ENCODE data around the gene ACP2. TPM values are rescaled to one million over a fixed set of nuclear protein-coding genes. Genes with fewer than 3 reads are reported as not detected.

Gene ACP2
- polyA plus RNA-seq, 1 of the 3 experiments (the other 2 are of a cell fraction), result 17.5 TPM

DNA sequence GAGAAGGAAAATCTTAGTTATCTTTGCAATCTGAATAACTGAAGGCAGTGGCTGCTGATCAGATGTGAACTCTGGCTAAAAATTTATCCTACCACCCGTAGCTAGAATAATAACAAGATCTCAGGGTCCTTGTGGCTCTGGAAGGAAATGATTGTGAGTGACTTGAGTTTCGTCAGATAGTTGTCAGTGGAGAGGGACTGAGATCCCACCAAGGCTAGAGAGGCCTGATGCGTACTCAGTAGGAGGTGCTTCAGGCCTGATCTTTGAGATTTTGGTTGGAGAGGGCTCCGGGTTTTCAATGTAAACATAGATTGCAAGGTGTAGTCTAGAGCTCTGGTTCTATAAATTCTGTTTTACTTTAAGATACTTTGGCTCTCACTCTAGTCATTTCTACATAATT lies 22.7 kb upstream of the ACP2 start:
- peak overlapping the region; percentile 56 to 73 for H3K4me3 ChIP-seq (ENCODE audit: low read depth in 2 of 2, low read length in 1 of 2)
- peak overlapping the region in 1 of 2 experiments; percentile 96; a peak in 3 of 4 replicates for H3K27ac ChIP-seq (ENCODE audit: low read depth in 2 of 2, low read length in 1 of 2)
- POLR2A ChIA-PET, result interaction anchor here (0.7 to 1.5 kb wide), 4 partner anchors 23 to 141 kb away, joined by 3 to 6 read pairs (median 4); partner anchors contain the start of gene ACP2
- 65% methylated on average over 4 of the region's 4 CpGs for WGBS (ENCODE audit: low lambda C conversion rate)
- H4K20me1 ChIP-seq (ENCODE audit: insufficient read depth), result peaks cover 35% of the 10 kb centered on the region
- H3K9me3 ChIP-seq, result no peaks in the 10 kb centered on the region
- peaks cover 47% of the 10 kb centered on the region for H3K79me2 ChIP-seq (ENCODE audit: insufficient read depth)
- CTCF ChIA-PET, result interaction anchor here (0.7 to 2.4 kb wide), 16 partner anchors 10 to 141 kb away, joined by 3 to 26 read pairs (median 4); partner anchors contain the start of gene MYBPC3
- DNase-seq, result no peak
- H3K4me2 ChIP-seq, result peak overlapping the region; percentile 89; the same call in 1 of the 2 replicates
- TF ChIP-seq, protein P1, sequence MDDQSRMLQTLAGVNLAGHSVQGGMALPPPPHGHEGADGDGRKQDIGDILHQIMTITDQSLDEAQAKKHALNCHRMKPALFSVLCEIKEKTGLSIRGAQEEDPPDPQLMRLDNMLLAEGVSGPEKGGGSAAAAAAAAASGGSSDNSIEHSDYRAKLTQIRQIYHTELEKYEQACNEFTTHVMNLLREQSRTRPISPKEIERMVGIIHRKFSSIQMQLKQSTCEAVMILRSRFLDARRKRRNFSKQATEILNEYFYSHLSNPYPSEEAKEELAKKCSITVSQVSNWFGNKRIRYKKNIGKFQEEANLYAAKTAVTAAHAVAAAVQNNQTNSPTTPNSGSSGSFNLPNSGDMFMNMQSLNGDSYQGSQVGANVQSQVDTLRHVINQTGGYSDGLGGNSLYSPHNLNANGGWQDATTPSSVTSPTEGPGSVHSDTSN (IDR thresholded peaks at IDR 0.05), result no peak
- TF ChIP-seq RFX5 (IDR thresholded peaks at IDR 0.05; ENCODE audit: low read length) (no peak), TEAD4 (IDR thresholded peaks at IDR 0.05; ENCODE audit: borderline replicate concordance, insufficient read depth) (no peak), EZH2phosphoT487 (IDR thresholded peaks at IDR 0.05; ENCODE audit: borderline replicate concordance, low read depth) (no peak), GATA2 (CRISPR knock-in tag; IDR thresholded peaks at IDR 0.05) (no peak), POLR2AphosphoS5 (IDR thresholded peaks at IDR 0.05; ENCODE audit: low read depth, low read length) (no peak), CHD2 (IDR thresholded peaks at IDR 0.05; ENCODE audit: low read length, partially characterized antibody) (no peak), TCF12 (IDR thresholded peaks at IDR 0.05) (no peak), JUND (IDR thresholded peaks at IDR 0.05) (no peak), FOXJ3 (CRISPR knock-in tag; IDR thresholded peaks at IDR 0.05) (no peak)
- TF ChIP-seq, protein P2, sequence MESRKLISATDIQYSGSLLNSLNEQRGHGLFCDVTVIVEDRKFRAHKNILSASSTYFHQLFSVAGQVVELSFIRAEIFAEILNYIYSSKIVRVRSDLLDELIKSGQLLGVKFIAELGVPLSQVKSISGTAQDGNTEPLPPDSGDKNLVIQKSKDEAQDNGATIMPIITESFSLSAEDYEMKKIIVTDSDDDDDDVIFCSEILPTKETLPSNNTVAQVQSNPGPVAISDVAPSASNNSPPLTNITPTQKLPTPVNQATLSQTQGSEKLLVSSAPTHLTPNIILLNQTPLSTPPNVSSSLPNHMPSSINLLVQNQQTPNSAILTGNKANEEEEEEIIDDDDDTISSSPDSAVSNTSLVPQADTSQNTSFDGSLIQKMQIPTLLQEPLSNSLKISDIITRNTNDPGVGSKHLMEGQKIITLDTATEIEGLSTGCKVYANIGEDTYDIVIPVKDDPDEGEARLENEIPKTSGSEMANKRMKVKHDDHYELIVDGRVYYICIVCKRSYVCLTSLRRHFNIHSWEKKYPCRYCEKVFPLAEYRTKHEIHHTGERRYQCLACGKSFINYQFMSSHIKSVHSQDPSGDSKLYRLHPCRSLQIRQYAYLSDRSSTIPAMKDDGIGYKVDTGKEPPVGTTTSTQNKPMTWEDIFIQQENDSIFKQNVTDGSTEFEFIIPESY (IDR thresholded peaks at IDR 0.05; ENCODE audit: borderline replicate concordance, low read depth), result no peak
- TF ChIP-seq, protein P3, sequence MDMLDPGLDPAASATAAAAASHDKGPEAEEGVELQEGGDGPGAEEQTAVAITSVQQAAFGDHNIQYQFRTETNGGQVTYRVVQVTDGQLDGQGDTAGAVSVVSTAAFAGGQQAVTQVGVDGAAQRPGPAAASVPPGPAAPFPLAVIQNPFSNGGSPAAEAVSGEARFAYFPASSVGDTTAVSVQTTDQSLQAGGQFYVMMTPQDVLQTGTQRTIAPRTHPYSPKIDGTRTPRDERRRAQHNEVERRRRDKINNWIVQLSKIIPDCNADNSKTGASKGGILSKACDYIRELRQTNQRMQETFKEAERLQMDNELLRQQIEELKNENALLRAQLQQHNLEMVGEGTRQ (IDR thresholded peaks at IDR 0.05; ENCODE audit: borderline replicate concordance, low read depth, low read length), result no peak
- H3K9me2 ChIP-seq, result no peaks in the 10 kb centered on the region
- no peak overlapping the region for H3K9ac ChIP-seq
- H3K27me3 ChIP-seq (ENCODE audit: insufficient read depth), result no peaks in the 10 kb centered on the region
- H3K4me1 ChIP-seq (ENCODE audit: control insufficient read depth in 1 of 2, insufficient read depth in 2 of 2, low read depth in 1 of 2, low read length in 1 of 2), result peaks cover 30 to 34% of the 10 kb centered on the region in 2 experiments
- H3F3A ChIP-seq (replicated peaks; ENCODE audit: insufficient read depth), result peaks cover 15% of the 10 kb centered on the region
- no peak overlapping the region for H2AFZ ChIP-seq (ENCODE audit: low read depth)
- peaks cover 5 to 23% of the 10 kb centered on the region in 2 experiments for H3K36me3 ChIP-seq (replicated peaks in 1 of 2; ENCODE audit: control insufficient read depth in 1 of 2, insufficient read depth in 2 of 2, low read length in 1 of 2)

Data from SK-N-SH (cell line).